Measurements from ENCODE around the gene RGS9BP. TPM values are rescaled to one million over a fixed set of nuclear protein-coding genes. Genes with fewer than 3 reads are reported as not detected.

The RGS9BP gene
- total RNA-seq, 1 experiment from 2014 or later: 0.13 TPM

- Histone ChIP-seq H3K23me2 (ENCODE audit: insufficient read length, low read depth, low read length, poor library complexity, severe bottlenecking) (peaks cover 9% of the 10 kb centered on the region), H3K4me1 (ENCODE audit: insufficient read depth, low read length) (no peaks in the 10 kb centered on the region), H3K9ac (ENCODE audit: extremely low read depth, insufficient read length, low read length) (peak overlapping the region; percentile 64), H3K79me2 (ENCODE audit: insufficient read depth, low read length) (peaks cover 15% of the 10 kb centered on the region; the same call in 1 of the 2 replicates), H4K8ac (replicated peaks; ENCODE audit: insufficient read length, low read depth, low read length) (no peak overlapping the region), H3K4ac (ENCODE audit: low read depth, low read length) (no peak overlapping the region), H3K56ac (ENCODE audit: insufficient read length, low read depth, low read length) (no peak overlapping the region), H4K20me1 (ENCODE audit: control insufficient read depth, insufficient read depth, insufficient read length) (no peaks in the 10 kb centered on the region), H3K9me3 (ENCODE audit: control insufficient read depth, low read depth, low read length) (no peaks in the 10 kb centered on the region), H2AFZ (ENCODE audit: low read length) (no peak overlapping the region), H2BK20ac (ENCODE audit: low read depth, low read length, poor library complexity, severe bottlenecking) (no peak overlapping the region), H3K18ac (ENCODE audit: insufficient read length, low read depth, low read length) (no peak overlapping the region), H2BK5ac (ENCODE audit: insufficient read length, low read length) (no peak overlapping the region), H4K5ac (ENCODE audit: insufficient read length, low read depth, low read length) (no peak overlapping the region), H2BK12ac (ENCODE audit: insufficient read length, low read depth, low read length) (no peak overlapping the region), H2AK5ac (ENCODE audit: insufficient read length, low read length) (no peak overlapping the region), H2BK120ac (ENCODE audit: low read depth, low read length, poor library complexity, severe bottlenecking) (no peak overlapping the region), H3K79me1 (ENCODE audit: insufficient read depth, low read depth, low read length, poor library complexity, severe bottlenecking) (peaks cover 10% of the 10 kb centered on the region), H3K27ac (ENCODE audit: insufficient read length, low read depth, low read length) (no peak overlapping the region), H3K4me2 (ENCODE audit: insufficient read depth, insufficient read length, low read length) (peak overlapping the region; percentile 92), H2BK15ac (ENCODE audit: low read depth, low read length) (no peak overlapping the region), H3T11ph (ENCODE audit: low read length) (no peak overlapping the region), H3K23ac (ENCODE audit: insufficient read length, low read depth, low read length) (no peak overlapping the region), H4K91ac (ENCODE audit: insufficient read length, low read depth, low read length) (no peak overlapping the region), H3K27me3 (ENCODE audit: insufficient read depth, low read length) (peaks cover 18% of the 10 kb centered on the region; the same call in 1 of the 2 replicates), H3K14ac (ENCODE audit: insufficient read depth, low read length) (no peak overlapping the region; the same call in 1 of the 2 replicates)
- Mint-ChIP-seq H3K9me3 (peaks cover 0 to 1% of the 10 kb centered on the region in 2 experiments; a peak in 3 of 5 replicates), H3K27ac (peak overlapping the region in 1 of 3 experiments; percentile 94; a peak in 2 of 7 replicates), H3K27me3 (ENCODE audit: low read depth) (peaks cover 40% of the 10 kb centered on the region), H3K36me3 (ENCODE audit: insufficient read depth in 1 of 3, low read depth in 3 of 3) (peaks cover 0 to 5% (median 5%) of the 10 kb centered on the region in 3 experiments; a peak in 2 of 7 replicates), H3K4me1 (peaks cover 26 to 27% of the 10 kb centered on the region in 2 experiments), H3K4me3 (peak overlapping the region; percentile 89 to 97)
- TF ChIP-seq, protein P1, sequence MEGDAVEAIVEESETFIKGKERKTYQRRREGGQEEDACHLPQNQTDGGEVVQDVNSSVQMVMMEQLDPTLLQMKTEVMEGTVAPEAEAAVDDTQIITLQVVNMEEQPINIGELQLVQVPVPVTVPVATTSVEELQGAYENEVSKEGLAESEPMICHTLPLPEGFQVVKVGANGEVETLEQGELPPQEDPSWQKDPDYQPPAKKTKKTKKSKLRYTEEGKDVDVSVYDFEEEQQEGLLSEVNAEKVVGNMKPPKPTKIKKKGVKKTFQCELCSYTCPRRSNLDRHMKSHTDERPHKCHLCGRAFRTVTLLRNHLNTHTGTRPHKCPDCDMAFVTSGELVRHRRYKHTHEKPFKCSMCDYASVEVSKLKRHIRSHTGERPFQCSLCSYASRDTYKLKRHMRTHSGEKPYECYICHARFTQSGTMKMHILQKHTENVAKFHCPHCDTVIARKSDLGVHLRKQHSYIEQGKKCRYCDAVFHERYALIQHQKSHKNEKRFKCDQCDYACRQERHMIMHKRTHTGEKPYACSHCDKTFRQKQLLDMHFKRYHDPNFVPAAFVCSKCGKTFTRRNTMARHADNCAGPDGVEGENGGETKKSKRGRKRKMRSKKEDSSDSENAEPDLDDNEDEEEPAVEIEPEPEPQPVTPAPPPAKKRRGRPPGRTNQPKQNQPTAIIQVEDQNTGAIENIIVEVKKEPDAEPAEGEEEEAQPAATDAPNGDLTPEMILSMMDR (conservative IDR thresholded peaks at IDR 0.05): no peak
- DNase-seq: no peak
- no CpG with 5 or more reads among the region's 67 CpGs for WGBS (ENCODE audit: extremely low coverage, insufficient read length, low lambda C conversion rate)
Observed at GRCh38 chr19:32674153-32674930, 1.3 kb upstream of the RGS9BP start.

Measured in H9 (cell line).